GM13976 (cell line): ENCODE results near the gene TAS1R1.

Source experiments
- DNase-seq: peaks from one replicate; pipeline ENCODE4 v3.0.0; 2012; ENCODE audit warnings: low spot score
- in situ Hi-C: fragments of 300-500 bp; cut with MboI; formaldehyde crosslinking; loops from one replicate; pipeline ENCODE4 v1.12.0; 2022; ENCODE audit warnings: low sequenced_read_pairs, mixed read lengths, inconsistent platforms; ENCODE audit not compliant: unreplicated experiment
- TF ChIP-seq, protein P1 (sequence below): IDR thresholded peaks from 2 replicates; pipeline ENCODE4 v1.5.1; 2012; ENCODE audit warnings: borderline replicate concordance, mild to moderate bottlenecking; ENCODE audit not compliant: insufficient read depth; ENCODE audit errors: extremely low read depth, missing control alignments, control extremely low read depth

The TAS1R1 gene

GRCh38 chr1:6530504-6531160, 24.5 kb upstream of the TAS1R1 start:
- in situ Hi-C loops = no loop called here
- no peak for DNase-seq
- TF ChIP-seq, protein P1, sequence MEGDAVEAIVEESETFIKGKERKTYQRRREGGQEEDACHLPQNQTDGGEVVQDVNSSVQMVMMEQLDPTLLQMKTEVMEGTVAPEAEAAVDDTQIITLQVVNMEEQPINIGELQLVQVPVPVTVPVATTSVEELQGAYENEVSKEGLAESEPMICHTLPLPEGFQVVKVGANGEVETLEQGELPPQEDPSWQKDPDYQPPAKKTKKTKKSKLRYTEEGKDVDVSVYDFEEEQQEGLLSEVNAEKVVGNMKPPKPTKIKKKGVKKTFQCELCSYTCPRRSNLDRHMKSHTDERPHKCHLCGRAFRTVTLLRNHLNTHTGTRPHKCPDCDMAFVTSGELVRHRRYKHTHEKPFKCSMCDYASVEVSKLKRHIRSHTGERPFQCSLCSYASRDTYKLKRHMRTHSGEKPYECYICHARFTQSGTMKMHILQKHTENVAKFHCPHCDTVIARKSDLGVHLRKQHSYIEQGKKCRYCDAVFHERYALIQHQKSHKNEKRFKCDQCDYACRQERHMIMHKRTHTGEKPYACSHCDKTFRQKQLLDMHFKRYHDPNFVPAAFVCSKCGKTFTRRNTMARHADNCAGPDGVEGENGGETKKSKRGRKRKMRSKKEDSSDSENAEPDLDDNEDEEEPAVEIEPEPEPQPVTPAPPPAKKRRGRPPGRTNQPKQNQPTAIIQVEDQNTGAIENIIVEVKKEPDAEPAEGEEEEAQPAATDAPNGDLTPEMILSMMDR = no peak

- TF ChIP-seq, protein P1 = no peak
- no peak for DNase-seq
- in situ Hi-C loops = no loop called here
These were observed 23.1 kb upstream of the TAS1R1 start for GRCh38 chr1:6531996-6532395.

DNA sequence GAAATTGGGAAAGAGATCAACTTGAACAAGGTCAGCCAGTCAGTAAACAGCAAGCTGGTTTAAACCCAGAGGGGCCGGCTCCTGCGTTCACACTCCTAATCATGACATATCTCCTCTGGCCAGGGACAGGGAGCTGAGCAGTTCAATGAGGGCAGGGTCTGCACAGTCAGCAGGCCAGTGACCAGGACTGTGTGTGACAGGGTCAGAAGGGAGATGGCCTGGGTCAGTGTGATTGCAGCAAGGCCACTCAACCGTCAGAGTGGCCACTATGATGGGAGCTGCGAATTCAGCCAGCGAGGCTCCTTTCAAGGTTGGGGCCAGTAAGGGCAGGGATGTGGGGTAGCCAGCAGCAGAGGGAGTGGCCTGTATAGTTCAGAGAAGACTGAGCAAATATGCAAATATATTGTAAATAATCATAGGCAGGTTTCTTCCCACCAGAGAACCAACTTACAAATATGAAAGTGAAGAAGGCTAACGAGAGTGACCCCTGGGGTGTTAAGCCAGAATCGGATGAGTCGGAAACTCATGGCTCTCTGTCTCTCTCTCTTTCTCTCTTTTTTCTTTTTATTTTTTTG, 20.8 kb upstream of the TAS1R1 start:
- TF ChIP-seq, protein P1 = no peak
- in situ Hi-C loops = no loop called here
- DNase-seq = no peak

DNA sequence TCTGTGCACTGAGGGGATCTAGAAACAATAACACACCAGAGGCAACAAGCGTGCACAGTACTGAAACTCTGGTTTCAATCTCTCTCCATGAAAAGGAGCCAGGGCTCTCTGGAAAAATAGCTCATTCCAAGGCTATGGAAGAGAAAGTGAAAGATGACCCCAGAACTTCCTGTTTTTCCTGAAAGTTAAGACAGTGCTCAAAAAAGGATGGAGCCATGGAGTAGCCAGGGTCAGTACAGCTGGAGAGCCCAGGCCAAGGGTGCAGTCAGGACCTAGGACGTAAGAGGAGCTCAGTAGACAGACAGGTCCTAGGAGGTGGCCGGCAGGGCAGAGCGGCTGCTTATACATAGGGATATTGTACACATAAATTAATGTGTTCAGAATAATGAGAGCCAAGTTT, 19.9 kb upstream of the TAS1R1 start:
- no peak for DNase-seq
- in situ Hi-C loops = no loop called here
- TF ChIP-seq, protein P1 = no peak

DNA sequence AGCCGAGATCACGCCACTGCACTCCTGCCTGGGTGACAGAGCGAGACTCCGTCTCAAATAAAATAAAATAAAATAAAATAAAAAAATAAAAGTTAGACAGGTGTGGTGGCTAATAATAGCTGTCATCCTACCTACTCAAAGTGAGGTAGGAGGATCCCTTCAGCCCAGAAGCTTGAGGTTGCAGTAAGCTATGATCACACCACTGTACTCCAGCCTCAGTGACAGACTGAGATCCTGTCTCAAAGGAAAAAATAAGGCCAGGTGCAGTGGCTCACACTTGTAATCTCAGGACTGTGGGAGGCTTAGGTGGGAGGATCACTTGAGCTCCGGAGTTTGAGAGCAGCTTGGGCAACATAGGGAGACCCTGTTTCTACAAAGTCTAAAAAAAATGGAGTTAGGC, 18.8 kb upstream of the TAS1R1 start:
- TF ChIP-seq, protein P1 = no peak
- no peak for DNase-seq
- in situ Hi-C loops = no loop called here

DNA sequence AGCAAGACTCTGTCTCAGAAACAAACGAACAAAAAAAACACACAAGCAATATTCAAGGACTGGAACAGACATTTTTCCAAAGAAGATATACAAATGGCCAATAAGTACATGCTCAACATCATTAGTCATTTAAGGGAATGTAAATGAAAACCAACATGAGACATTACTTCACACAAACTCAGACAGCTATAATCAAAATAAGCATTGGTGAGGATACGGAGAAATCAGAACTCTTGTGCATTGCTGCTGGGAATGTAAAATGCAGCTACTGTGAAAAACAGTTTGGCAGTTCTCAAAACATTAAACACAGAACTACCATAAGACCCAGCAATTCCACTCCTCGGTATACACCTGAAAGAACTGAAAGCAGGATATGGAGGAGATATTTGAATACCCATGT, 16.2 kb upstream of the TAS1R1 start:
- TF ChIP-seq, protein P1 = no peak
- DNase-seq = no peak
- in situ Hi-C loops = no loop called here
